Measurements from ENCODE around the gene ANKS1B. TPM values are rescaled to one million over a fixed set of nuclear protein-coding genes. Genes with fewer than 3 reads are reported as not detected.

The ANKS1B gene
- total RNA-seq, 1 experiment from 2014 or later: 9.7 TPM

- Histone ChIP-seq H3K4me3 (ENCODE audit: low read depth in 2 of 2, low read length in 2 of 2) (no peak overlapping the region), H3K4me1 (ENCODE audit: control insufficient read depth, insufficient read depth, low read length) (no peaks in the 10 kb centered on the region), H3K36me3 (ENCODE audit: control insufficient read depth, insufficient read depth, low read length) (no peaks in the 10 kb centered on the region; the same call in 1 of the 2 replicates), H3K9me3 (ENCODE audit: control insufficient read depth, insufficient read depth, low read depth, low read length) (no peaks in the 10 kb centered on the region), H3K27me3 (ENCODE audit: control insufficient read depth, insufficient read depth, low read length) (no peaks in the 10 kb centered on the region), H3K27ac (ENCODE audit: low read length) (no peak overlapping the region)
- ATAC-seq (no peak), DNase-seq (ENCODE audit: low read depth, low spot score) (no peak)
- in situ Hi-C loops (cut with HindIII; ENCODE audit: low pct_unique_long_range_greater_than_20kb, low sequenced_read_pairs): no loop called here
- TF ChIP-seq CTCF (IDR thresholded peaks at IDR 0.05) (no peak), SIN3A (IDR thresholded peaks at IDR 0.05; ENCODE audit: borderline replicate concordance, insufficient read depth, low read depth, low read length) (no peak), REST (IDR thresholded peaks at IDR 0.05; ENCODE audit: insufficient read depth in 1 of 2, low read depth in 2 of 2, low read length in 1 of 2) (no peak), TCF7L2 (IDR thresholded peaks at IDR 0.05; ENCODE audit: low read depth, low read length) (no peak), POLR2AphosphoS5 (IDR thresholded peaks at IDR 0.05; ENCODE audit: low read depth, low read length) (no peak)
- BruUV-seq (replicated peaks): no TSS peak
- intact Hi-C loops (cut with micrococcal nuclease; ENCODE audit: unreplicated experiment): no loop called here
- ChIA-PET CTCF (no interaction called here), POLR2A (no interaction called here)
These were observed 1250.9 kb downstream of the ANKS1B start for GRCh38 chr12:98733667-98734350.

- H3K4me3 ChIP-seq (ENCODE audit: low read depth in 2 of 2, low read length in 2 of 2): no peak overlapping the region
- peaks cover 5% of the 10 kb centered on the region; the same call in 1 of the 2 replicates for H3K36me3 ChIP-seq (ENCODE audit: control insufficient read depth, insufficient read depth, low read length)
- CTCF ChIA-PET: no interaction called here
- DNase-seq (ENCODE audit: low read depth, low spot score): no peak
- ATAC-seq: no peak
- in situ Hi-C loops (cut with HindIII; ENCODE audit: low pct_unique_long_range_greater_than_20kb, low sequenced_read_pairs) (no loop called here), intact Hi-C loops (cut with micrococcal nuclease; ENCODE audit: unreplicated experiment) (no loop called here)
- no TSS peak for BruUV-seq (replicated peaks)
- H3K4me1 ChIP-seq (ENCODE audit: control insufficient read depth, insufficient read depth, low read length): no peaks in the 10 kb centered on the region
- POLR2A ChIA-PET: no interaction called here
- no peak for TF ChIP-seq TCF7L2 (IDR thresholded peaks at IDR 0.05; ENCODE audit: low read depth, low read length)
- no peak for TF ChIP-seq POLR2AphosphoS5 (IDR thresholded peaks at IDR 0.05; ENCODE audit: low read depth, low read length)
- no peaks in the 10 kb centered on the region for H3K27me3 ChIP-seq (ENCODE audit: control insufficient read depth, insufficient read depth, low read length)
- no peaks in the 10 kb centered on the region for H3K9me3 ChIP-seq (ENCODE audit: control insufficient read depth, insufficient read depth, low read depth, low read length)
- H3K27ac ChIP-seq (ENCODE audit: low read length): no peak overlapping the region
These were observed 1254.3 kb downstream of the ANKS1B start for GRCh38 chr12:98730412-98730811.

GRCh38 chr12:98727196-98727595, 1257.5 kb downstream of the ANKS1B start:
- Histone ChIP-seq H3K4me1 (ENCODE audit: control insufficient read depth, insufficient read depth, low read length) (no peaks in the 10 kb centered on the region), H3K36me3 (ENCODE audit: control insufficient read depth, insufficient read depth, low read length) (peaks cover 8% of the 10 kb centered on the region; the same call in 1 of the 2 replicates), H3K27me3 (ENCODE audit: control insufficient read depth, insufficient read depth, low read length) (no peaks in the 10 kb centered on the region), H3K27ac (ENCODE audit: low read length) (no peak overlapping the region), H3K9me3 (ENCODE audit: control insufficient read depth, insufficient read depth, low read depth, low read length) (no peaks in the 10 kb centered on the region), H3K4me3 (ENCODE audit: low read depth in 2 of 2, low read length in 2 of 2) (no peak overlapping the region)
- ATAC-seq: no peak
- no TSS peak for BruUV-seq (replicated peaks)
- intact Hi-C loops (cut with micrococcal nuclease; ENCODE audit: unreplicated experiment) (no loop called here), in situ Hi-C loops (cut with HindIII; ENCODE audit: low pct_unique_long_range_greater_than_20kb, low sequenced_read_pairs) (no loop called here)
- DNase-seq (ENCODE audit: low read depth, low spot score): no peak
- ChIA-PET CTCF (interaction anchor here (0.6 kb wide), 1 partner anchor 64 kb away, joined by 3 read pairs; no protein-coding TSS in a partner anchor), POLR2A (interaction anchor here (0.6 kb wide), 1 partner anchor 344 kb away, joined by 3 read pairs; no protein-coding TSS in a partner anchor)
- TF ChIP-seq REST (IDR thresholded peaks at IDR 0.05; ENCODE audit: insufficient read depth in 1 of 2, low read depth in 2 of 2, low read length in 1 of 2): no peak
- no peak for TF ChIP-seq CTCF (IDR thresholded peaks at IDR 0.05)
- TF ChIP-seq SIN3A (IDR thresholded peaks at IDR 0.05; ENCODE audit: borderline replicate concordance, insufficient read depth, low read depth, low read length): no peak
- no peak for TF ChIP-seq TCF7L2 (IDR thresholded peaks at IDR 0.05; ENCODE audit: low read depth, low read length)
- TF ChIP-seq POLR2AphosphoS5 (IDR thresholded peaks at IDR 0.05; ENCODE audit: low read depth, low read length): no peak
